Vagina (tissue), 2 donors: ENCODE data around the gene MDK. TPM values are rescaled to one million over a fixed set of nuclear protein-coding genes. Genes with fewer than 3 reads are reported as not detected.
"Not testable (repeated sequence)": the region's sequence is repeated elsewhere in the genome, so short reads cannot be mapped to it uniquely, and the experiment has no call there.

Experiments
- DNase-seq, 2 donors: peaks; one replicate each; pipeline ENCODE4 v3.0.0-alpha.2; 2017; ENCODE audit errors: extremely low spot score in 2 of 2
- H3K27ac ChIP-seq: fragments of 200-600 bp; sonication (generic); one replicate; pipeline ENCODE4 v1.5.1; 2019
- H3K27me3 ChIP-seq: fragments of 200-600 bp; sonication (generic); one replicate; pipeline ENCODE4 v1.5.1; 2019
- H3K36me3 ChIP-seq, 2 donors: fragments of 200-600 bp; sonication (generic); one replicate each; pipeline ENCODE4 v1.5.1; 2017 to 2019
- H3K4me1 ChIP-seq: fragments of 200-600 bp; sonication (generic); one replicate; pipeline ENCODE4 v1.5.1; 2019
- H3K4me3 ChIP-seq, 2 donors: fragments of 200-600 bp; sonication (generic); 1 replicate in 1 of 2; 2 replicates in 1 of 2; pipeline ENCODE4 v1.5.1; 2016 to 2019
- H3K9me3 ChIP-seq: fragments of 200-600 bp; sonication (generic); one replicate; pipeline ENCODE4 v1.5.1; 2019
- POLR2A ChIP-seq, 2 donors: fragments of 450-650 bp; IDR thresholded peaks; one replicate each; pipeline ENCODE4 v1.6.1; 2017; ENCODE audit warnings: antibody characterized with exemption in 2 of 2, mild to moderate bottlenecking in 2 of 2, moderate library complexity in 2 of 2
- POLR2AphosphoS5 ChIP-seq, 2 donors: sonication (generic); formaldehyde crosslinking; IDR thresholded peaks; one replicate each; pipeline ENCODE4 v1.9.0; 2017; ENCODE audit warnings: antibody characterized with exemption in 2 of 2, mild to moderate bottlenecking in 2 of 2, low read depth in 1 of 2; ENCODE audit not compliant: insufficient read depth in 1 of 2
- intact Hi-C: fragments of 100-400 bp; cut with DNase I; formaldehyde crosslinking; loops from one replicate; pipeline ENCODE4 v1.15.1; 2023
- total RNA-seq: library from RNA; depleted of rRNA; stranded (reverse); fragments of >200 nt; gene quantifications from one replicate; pipeline ENCODE4 v1.2.3, GENCODE V29; 2016
- TF ChIP-seq, protein P1 (sequence below), 3 experiments: fragments of 450-650 bp in 2 of 3; fragments of 200-600 bp in 1 of 3; sonication (generic) in 1 of 3; IDR thresholded peaks; one replicate each; pipeline ENCODE4 v1.5.1; 2017 to 2019; ENCODE audit warnings: antibody characterized with exemption in 3 of 3, mild to moderate bottlenecking in 2 of 3, moderate library complexity in 2 of 3

The MDK gene
- total RNA-seq, 1 donor from 2014 or later = 142 TPM

DNA sequence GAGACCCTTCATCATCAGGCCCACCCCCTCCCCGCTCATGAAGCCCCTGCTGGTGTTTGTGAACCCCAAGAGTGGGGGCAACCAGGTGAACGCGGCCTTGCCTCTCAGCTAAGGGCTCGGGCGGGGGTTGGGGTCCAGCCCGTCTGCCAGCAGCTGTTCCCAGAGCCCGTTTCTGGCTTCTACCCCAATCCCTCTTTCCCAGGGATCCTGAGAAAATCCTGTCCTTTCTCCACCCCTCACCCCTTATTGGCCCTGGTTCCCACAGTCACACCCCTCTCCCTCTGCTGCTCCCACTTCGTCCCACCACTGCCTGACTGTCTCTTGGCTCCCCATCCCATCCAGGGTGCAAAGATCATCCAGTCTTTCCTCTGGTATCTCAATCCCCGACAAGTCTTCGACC, 9.4 kb upstream of the MDK start:
- TF ChIP-seq, protein P1, sequence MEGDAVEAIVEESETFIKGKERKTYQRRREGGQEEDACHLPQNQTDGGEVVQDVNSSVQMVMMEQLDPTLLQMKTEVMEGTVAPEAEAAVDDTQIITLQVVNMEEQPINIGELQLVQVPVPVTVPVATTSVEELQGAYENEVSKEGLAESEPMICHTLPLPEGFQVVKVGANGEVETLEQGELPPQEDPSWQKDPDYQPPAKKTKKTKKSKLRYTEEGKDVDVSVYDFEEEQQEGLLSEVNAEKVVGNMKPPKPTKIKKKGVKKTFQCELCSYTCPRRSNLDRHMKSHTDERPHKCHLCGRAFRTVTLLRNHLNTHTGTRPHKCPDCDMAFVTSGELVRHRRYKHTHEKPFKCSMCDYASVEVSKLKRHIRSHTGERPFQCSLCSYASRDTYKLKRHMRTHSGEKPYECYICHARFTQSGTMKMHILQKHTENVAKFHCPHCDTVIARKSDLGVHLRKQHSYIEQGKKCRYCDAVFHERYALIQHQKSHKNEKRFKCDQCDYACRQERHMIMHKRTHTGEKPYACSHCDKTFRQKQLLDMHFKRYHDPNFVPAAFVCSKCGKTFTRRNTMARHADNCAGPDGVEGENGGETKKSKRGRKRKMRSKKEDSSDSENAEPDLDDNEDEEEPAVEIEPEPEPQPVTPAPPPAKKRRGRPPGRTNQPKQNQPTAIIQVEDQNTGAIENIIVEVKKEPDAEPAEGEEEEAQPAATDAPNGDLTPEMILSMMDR (IDR thresholded peaks at IDR 0.05) = no peak
- no peak for TF ChIP-seq POLR2A (IDR thresholded peaks at IDR 0.05)
- TF ChIP-seq POLR2AphosphoS5 (IDR thresholded peaks at IDR 0.05; ENCODE audit: insufficient read depth in 1 of 2, low read depth in 1 of 2) = no peak
- Histone ChIP-seq H3K4me3 (no peak overlapping the region), H3K27me3 (no peaks in the 10 kb centered on the region), H3K27ac (no peak overlapping the region), H3K4me1 (peaks cover 11% of the 10 kb centered on the region), H3K36me3 (peaks cover 0 to 59% of the 10 kb centered on the region in 2 donors), H3K9me3 (no peaks in the 10 kb centered on the region)
- DNase-seq = no peak
- intact Hi-C loops = no loop called here

GRCh38 chr11:46372501-46372900, 9.0 kb upstream of the MDK start:
- H3K9me3 ChIP-seq, H3K4me3 ChIP-seq, intact Hi-C loops, H3K27ac ChIP-seq, DNase-seq, H3K4me1 ChIP-seq, H3K27me3 ChIP-seq: not testable (repeated sequence)
- peaks cover 0 to 59% of the 10 kb centered on the region in 2 donors for H3K36me3 ChIP-seq

DNA sequence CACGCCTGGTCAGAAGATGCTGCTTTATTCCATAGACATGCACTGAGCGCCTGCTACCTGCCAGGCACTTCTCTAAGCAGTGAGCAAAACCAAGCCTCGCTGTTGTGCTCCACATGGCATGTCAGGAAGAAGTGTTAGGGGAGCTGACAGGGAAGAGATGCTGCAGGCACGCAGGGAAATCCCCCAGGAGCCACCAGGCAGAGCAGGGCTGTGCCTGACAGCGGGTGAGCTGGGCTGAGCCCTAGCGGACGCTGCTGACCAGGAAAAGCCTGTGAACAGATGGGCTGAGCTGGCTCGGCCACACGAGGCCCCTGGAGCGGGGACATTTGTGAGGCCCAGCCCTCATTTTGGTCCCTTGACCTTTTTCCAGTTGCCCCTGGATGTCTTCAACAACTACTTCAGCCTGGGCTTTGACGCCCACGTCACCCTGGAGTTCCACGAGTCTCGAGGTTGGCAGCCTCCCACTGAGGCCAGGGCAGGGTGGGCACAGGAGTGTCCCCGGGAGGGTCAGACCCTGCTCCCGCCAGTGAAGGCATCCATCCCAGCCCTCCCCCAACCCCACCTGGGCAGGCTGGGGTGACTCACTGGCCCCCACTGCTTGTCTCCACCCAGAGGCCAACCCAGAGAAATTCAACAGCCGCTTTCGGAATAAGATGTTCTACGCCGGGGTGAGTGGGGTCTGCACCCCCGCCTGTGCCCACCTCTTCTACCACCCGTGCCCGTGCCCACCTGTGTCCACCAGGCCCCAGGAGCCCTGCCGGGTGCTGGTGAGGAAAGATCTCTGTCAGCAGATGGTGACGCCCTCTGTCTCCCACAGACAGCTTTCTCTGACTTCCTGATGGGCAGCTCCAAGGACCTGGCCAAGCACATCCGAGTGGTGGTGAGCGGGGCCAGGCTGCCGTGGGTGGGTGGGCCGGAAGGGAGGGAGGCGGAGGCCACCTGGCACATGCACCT, 7.4 kb upstream of the MDK start:
- Histone ChIP-seq H3K4me3 (no peak overlapping the region), H3K9me3 (no peaks in the 10 kb centered on the region), H3K27ac (no peak overlapping the region), H3K36me3 (peaks cover 0 to 59% of the 10 kb centered on the region in 2 donors), H3K4me1 (no peaks in the 10 kb centered on the region), H3K27me3 (no peaks in the 10 kb centered on the region)
- intact Hi-C loops = no loop called here
- no peak for DNase-seq
- TF ChIP-seq POLR2AphosphoS5 (IDR thresholded peaks at IDR 0.05; ENCODE audit: insufficient read depth in 1 of 2, low read depth in 1 of 2) = no peak
- TF ChIP-seq, protein P1 (IDR thresholded peaks at IDR 0.05) = no peak
- no peak for TF ChIP-seq POLR2A (IDR thresholded peaks at IDR 0.05)

DNA sequence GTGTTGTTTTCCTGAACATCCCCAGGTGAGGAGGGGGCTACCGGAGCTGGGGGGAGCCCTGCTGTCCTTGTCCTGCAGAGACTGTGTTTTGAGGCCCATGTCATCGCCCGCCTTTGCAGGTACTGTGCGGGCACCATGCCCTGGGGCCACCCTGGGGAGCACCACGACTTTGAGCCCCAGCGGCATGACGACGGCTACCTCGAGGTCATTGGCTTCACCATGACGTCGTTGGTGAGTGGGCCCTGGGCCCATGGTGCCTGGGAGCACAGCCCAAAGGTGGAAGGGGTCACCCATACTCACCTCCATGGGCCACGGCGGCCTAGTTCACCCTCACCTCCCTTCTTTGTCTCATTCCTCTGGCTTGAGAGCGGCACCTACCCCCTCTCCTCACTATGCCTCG, 6.7 kb upstream of the MDK start:
- H3K27ac ChIP-seq = no peak overlapping the region
- H3K4me1 ChIP-seq = no peaks in the 10 kb centered on the region
- no peak for TF ChIP-seq POLR2A (IDR thresholded peaks at IDR 0.05)
- TF ChIP-seq, protein P1 (IDR thresholded peaks at IDR 0.05) = no peak
- no peak for TF ChIP-seq POLR2AphosphoS5 (IDR thresholded peaks at IDR 0.05; ENCODE audit: insufficient read depth in 1 of 2, low read depth in 1 of 2)
- H3K4me3 ChIP-seq = no peak overlapping the region
- DNase-seq = no peak
- intact Hi-C loops = no loop called here
- H3K9me3 ChIP-seq = no peaks in the 10 kb centered on the region
- peaks cover 0 to 57% of the 10 kb centered on the region in 2 donors for H3K36me3 ChIP-seq
- no peaks in the 10 kb centered on the region for H3K27me3 ChIP-seq

DNA sequence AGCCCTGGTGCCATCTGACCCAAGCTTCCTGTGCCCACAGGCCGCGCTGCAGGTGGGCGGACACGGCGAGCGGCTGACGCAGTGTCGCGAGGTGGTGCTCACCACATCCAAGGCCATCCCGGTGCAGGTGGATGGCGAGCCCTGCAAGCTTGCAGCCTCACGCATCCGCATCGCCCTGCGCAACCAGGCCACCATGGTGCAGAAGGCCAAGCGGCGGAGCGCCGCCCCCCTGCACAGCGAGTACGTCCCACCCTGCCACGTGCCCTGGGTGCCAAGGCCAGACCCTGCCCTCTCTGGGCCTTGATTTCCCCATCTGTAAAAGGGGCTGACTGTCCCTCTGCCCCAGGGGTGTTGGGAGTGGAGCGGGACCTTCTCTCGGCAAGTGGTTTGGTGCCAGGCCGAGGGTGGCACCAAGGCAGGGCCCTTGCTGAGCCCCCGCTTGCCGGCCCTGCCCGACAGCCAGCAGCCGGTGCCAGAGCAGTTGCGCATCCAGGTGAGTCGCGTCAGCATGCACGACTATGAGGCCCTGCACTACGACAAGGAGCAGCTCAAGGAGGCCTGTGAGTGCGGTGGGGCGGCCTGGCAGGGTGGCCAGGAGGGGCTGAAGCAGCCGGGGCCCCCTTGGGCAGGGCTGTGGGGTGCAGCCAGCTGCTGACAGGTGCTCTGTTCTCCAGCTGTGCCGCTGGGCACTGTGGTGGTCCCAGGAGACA, 5.9 kb upstream of the MDK start:
- Histone ChIP-seq H3K4me3 (no peak overlapping the region), H3K27ac (no peak overlapping the region), H3K36me3 (peaks cover 0 to 50% of the 10 kb centered on the region in 2 donors), H3K4me1 (peaks cover 5% of the 10 kb centered on the region), H3K27me3 (no peaks in the 10 kb centered on the region), H3K9me3 (no peaks in the 10 kb centered on the region)
- intact Hi-C loops = no loop called here
- TF ChIP-seq POLR2AphosphoS5 (IDR thresholded peaks at IDR 0.05; ENCODE audit: insufficient read depth in 1 of 2, low read depth in 1 of 2) (no peak), POLR2A (IDR thresholded peaks at IDR 0.05) (no peak)
- TF ChIP-seq, protein P1 (IDR thresholded peaks at IDR 0.05) = no peak
- no peak for DNase-seq
